Activated gamma-delta T cell (primary cell): ENCODE data around the gene TRIM8.
A peak's percentile ranks its signal among the peaks of the same experiment; 100 is the strongest.

ENCODE experiments used
- DNase-seq: peaks from one replicate; lab custom pipeline; 2025; lab: John Stamatoyannopoulos, UW
- total RNA-seq, 2 donors: gene quantifications; one replicate each; lab custom pipeline; 2026; lab: John Stamatoyannopoulos, UW

TRIM8 gene, protein sequence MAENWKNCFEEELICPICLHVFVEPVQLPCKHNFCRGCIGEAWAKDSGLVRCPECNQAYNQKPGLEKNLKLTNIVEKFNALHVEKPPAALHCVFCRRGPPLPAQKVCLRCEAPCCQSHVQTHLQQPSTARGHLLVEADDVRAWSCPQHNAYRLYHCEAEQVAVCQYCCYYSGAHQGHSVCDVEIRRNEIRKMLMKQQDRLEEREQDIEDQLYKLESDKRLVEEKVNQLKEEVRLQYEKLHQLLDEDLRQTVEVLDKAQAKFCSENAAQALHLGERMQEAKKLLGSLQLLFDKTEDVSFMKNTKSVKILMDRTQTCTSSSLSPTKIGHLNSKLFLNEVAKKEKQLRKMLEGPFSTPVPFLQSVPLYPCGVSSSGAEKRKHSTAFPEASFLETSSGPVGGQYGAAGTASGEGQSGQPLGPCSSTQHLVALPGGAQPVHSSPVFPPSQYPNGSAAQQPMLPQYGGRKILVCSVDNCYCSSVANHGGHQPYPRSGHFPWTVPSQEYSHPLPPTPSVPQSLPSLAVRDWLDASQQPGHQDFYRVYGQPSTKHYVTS
- total RNA-seq: 80.3 to 100 reads per million in 2 donors

DNA sequence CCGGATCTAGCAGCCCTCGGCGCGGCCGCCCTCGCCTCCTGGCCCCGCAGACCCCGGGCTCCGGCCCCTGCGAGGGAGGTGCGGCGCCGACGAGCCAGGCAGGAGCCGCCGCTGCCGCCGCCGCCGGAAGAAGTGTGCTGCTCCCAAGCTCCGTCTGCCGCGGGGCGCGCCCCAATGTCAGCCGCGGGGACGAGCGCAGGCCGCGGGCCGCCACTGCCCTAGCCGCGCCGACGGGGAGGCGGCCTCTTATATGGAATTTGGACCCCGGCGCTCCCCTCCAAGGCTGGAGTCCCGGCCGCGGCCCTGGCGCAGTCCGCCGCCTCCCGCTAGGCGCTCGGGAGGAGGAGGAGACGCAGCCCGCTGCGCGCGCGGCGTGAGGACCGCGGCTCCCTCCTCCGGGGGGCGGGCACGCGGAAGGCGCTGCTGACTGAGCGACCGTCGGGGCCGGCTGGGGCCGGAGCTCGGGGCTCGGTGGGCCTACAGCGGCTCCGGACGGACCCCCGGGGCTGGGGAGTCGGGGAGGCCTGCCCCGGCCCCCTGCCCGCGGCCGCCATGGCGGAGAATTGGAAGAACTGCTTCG lies at the start of gene TRIM8:
Gene TRIM8, plus strand, starts transcription at position 414 of the 580 bp plus-strand sequence. Its CDS starts 139 bp downstream, at position 553.
- DNase-seq: peak; percentile 53

GRCh38 chr10:102595293-102595692 lies 49.0 kb upstream of the TRIM8 start:
- no peak for DNase-seq

- DNase-seq: no peak
These were observed 48.4 kb upstream of the TRIM8 start for GRCh38 chr10:102595897-102596296.

DNA sequence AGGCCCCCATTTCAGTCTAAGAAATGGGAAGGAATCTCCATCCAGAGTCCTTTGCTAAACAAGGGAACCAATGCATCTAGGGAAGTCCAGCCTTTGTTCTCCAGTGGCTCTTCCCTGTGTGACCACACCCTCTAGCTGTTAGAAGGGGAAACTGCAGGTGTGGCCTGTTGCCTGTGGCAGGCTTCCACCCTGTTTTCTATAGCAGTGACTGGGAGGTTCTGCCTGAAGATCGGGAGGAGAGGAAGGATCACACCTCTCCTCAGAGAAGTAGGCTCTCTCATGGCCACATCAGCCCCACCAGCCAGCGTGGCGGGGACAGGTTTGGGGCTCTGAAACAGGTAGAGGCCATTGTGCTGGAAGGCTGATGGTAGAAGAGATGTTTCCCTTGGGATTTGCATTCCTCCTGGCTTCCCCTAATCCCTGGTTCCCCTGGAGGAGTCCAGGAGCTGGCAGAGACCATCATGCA lies 47.7 kb upstream of the TRIM8 start:
- DNase-seq: no peak

DNA sequence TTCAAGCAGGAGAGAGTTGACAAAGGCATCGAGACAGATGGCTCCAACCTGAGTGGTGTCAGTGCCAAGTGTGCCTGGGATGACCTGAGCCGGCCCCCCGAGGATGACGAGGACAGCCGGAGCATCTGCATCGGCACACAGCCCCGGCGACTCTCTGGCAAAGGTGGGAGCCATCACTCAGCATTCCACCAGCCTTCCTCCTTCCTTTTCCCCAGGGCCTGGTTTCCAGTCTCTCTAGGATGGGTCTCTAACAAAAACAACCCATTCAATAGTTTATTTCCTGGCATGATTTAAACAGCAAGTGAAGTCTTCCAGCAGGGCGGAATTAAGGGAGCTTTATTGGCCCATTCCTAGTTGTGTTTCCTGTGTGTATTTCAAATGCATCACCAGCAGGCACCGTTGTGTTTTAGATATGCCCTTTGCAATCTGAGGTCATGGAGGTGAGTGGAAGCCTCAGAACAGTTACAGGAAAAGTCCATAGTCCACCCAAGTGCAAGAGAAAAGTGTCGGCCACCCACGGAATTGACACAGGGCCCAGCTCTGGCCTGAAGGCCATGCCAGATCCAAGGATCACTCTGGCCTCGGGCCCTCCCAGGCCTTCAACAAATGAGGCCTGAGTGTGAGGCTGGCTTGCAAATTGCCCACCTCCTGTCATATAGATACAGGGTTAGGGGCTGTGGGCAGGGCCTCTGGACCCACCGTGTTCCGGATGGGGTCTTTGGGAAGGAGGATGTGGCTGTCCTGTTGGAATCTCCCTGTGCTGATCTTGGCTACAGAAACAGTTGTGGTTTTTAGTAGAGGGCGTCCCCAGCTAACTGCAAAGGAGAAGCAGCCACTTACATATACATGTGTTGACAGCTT lies 46.9 kb upstream of the TRIM8 start:
- no peak for DNase-seq

- no peak for DNase-seq
These were observed 46.0 kb upstream of the TRIM8 start for GRCh38 chr10:102598243-102598642.

- no peak for DNase-seq
These were observed 44.5 kb upstream of the TRIM8 start for GRCh38 chr10:102599565-102600327.

- no peak for DNase-seq
These were observed 43.5 kb upstream of the TRIM8 start for GRCh38 chr10:102600816-102601215.

DNA sequence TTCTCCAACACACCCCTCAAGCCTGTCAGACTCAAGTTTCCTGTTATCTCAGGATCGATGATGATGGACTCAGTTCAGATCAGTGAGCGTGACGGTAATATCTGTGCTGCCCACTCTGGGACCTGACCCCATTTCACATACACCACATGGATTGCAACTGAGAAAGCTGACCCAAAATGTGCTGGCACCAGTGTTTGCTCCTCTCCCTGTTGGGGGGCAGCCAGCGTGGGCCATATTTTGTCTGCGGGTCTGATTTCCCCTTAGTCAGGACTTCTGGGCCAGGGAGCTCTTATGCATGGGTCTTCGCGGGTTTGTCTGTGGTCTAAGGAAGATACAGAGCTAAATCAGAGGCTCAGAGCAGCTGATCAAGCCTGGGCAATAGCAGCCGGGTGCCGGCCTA lies 42.6 kb upstream of the TRIM8 start:
- DNase-seq: no peak

GRCh38 chr10:102602272-102603045 lies 41.8 kb upstream of the TRIM8 start:
- no peak for DNase-seq

- DNase-seq: no peak
These were observed 40.3 kb upstream of the TRIM8 start for GRCh38 chr10:102603946-102604345.

GRCh38 chr10:102604439-102604841 lies 39.8 kb upstream of the TRIM8 start:
- DNase-seq: no peak

- no peak for DNase-seq
These were observed 38.6 kb upstream of the TRIM8 start for GRCh38 chr10:102605712-102606111.

- no peak for DNase-seq
These were observed 35.8 kb upstream of the TRIM8 start for GRCh38 chr10:102608487-102608886.

DNA sequence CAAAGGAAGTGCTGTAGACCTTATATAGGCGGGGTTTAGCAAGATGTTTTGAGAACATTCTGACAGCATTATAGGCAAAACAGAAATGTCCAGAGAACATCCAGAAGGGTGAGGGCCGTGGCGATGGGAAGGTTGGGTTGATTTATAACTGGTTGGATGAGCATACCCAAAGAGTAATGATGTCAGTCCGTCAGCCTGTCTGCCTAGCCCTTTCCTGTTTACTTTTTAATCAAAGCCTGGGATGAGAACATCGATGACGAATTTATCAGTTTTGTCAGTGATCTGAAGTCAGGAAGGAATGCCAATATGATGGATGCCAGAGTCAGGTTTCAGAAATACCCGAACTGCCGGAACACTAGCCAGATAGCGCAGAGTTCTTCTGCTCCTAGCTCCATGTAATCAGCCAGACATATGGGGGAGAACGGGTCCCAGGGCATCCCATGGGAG lies 33.8 kb upstream of the TRIM8 start:
- DNase-seq: no peak

DNA sequence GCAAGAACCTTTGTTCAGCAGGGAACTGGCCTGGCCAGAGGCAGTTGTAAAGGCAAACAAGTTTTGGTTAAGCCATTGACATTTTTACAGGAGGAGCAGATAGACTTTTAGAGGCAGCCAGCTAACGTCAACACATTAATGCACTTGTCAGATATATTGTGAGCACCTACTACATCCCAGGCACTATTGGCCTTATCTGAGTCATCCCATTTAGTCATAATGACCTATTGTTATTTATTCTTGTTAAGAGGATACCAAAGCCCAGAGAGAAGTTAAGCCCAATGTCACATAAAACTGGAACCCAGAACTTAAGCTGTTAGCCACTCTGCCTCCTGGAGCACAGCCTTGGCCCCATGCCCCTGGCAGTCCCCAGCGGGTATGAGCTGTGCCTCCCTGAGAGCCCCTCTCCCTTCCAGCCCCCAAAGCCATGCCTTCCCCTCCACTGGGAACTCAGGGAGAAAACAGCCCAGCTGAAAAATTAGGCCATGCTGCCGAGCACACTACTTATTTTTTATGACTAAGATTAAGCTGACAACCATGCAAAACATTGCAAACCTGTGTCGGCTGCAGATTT lies 32.7 kb upstream of the TRIM8 start:
- no peak for DNase-seq

DNA sequence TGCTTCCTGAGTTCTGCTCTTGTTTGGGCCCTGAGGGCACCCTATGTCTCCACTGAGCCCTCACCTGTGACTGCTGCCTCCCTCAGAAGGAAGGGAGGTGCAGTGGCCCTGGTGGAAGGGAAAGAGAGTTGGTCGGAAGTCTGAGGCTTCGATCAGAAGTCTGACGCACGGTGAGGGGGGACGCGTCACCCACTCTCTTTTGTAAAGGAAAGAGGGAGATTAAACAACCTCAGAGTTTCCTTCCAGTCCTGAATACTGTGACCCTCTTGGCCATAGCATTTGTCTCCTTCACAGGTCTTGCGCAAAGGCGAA lies 31.4 kb upstream of the TRIM8 start:
- DNase-seq: no peak

DNA sequence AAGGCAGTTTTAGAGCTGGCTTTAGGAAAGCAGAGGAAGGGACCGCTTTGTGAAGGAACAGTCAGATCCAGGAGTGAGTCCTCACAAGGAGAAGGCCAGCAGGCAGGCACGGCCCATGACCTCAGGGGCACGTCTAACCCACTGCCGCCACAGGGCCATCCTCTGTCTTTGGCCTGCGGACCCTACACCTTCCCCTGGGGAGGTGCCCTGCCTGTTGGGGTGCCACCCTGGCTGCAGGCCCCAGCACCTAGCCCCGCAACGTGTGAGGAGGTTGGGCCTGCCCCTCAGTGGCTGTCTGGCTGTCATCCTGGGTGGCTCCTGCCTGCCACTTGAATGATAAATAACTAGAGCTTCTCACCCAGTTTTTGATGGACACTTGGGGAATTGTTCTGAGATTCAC lies 31.0 kb upstream of the TRIM8 start:
- DNase-seq: no peak

GRCh38 chr10:102613785-102614184 lies 30.5 kb upstream of the TRIM8 start:
- no peak for DNase-seq

- no peak for DNase-seq
These were observed 29.4 kb upstream of the TRIM8 start for GRCh38 chr10:102614888-102615287.
